GM21717 (cell line): ENCODE results near the gene CEP135.

Source experiments
- ATAC-seq: cut with Tn5 transposase; IDR thresholded peaks from one replicate; pipeline ENCODE4 v1.9.1; 2021; ENCODE audit warnings: mild to moderate bottlenecking, moderate library complexity; ENCODE audit not compliant: unreplicated experiment

Gene CEP135

GRCh38 chr4:56007154-56007553, 58.4 kb downstream of the CEP135 start:
- no peak for ATAC-seq

- ATAC-seq = no peak
Measured at GRCh38 chr4:56008206-56008605, 59.5 kb downstream of the CEP135 start.

- no peak for ATAC-seq
Measured at GRCh38 chr4:56026596-56026995, 77.9 kb downstream of the CEP135 start.

GRCh38 chr4:56028165-56028564, 79.4 kb downstream of the CEP135 start:
- ATAC-seq = no peak

GRCh38 chr4:56038487-56039162, 89.9 kb downstream of the CEP135 start:
- no peak for ATAC-seq

GRCh38 chr4:56040842-56041241, 92.1 kb downstream of the CEP135 start:
- ATAC-seq = no peak

- ATAC-seq = no peak
Measured at GRCh38 chr4:56042225-56042624, 93.5 kb downstream of the CEP135 start.

- ATAC-seq = no peak
Measured at GRCh38 chr4:56048383-56048701, 99.6 kb downstream of the CEP135 start.

- ATAC-seq = peak; percentile 97
Measured at GRCh38 chr4:56048702-56049431, 100.1 kb downstream of the CEP135 start.

GRCh38 chr4:56050625-56051024, 101.9 kb downstream of the CEP135 start:
- no peak for ATAC-seq

GRCh38 chr4:56051029-56051709, 102.4 kb downstream of the CEP135 start:
- no peak for ATAC-seq

GRCh38 chr4:56051710-56052075, 102.9 kb downstream of the CEP135 start:
- ATAC-seq = no peak

- no peak for ATAC-seq
Measured at GRCh38 chr4:56052481-56052880, 103.7 kb downstream of the CEP135 start.

GRCh38 chr4:56052966-56053365, 104.2 kb downstream of the CEP135 start:
- ATAC-seq = no peak

- no peak for ATAC-seq
Measured at GRCh38 chr4:56055027-56055977, 106.6 kb downstream of the CEP135 start.

GRCh38 chr4:56055991-56056390, 107.2 kb downstream of the CEP135 start:
- ATAC-seq = no peak

GRCh38 chr4:56058555-56058954, 109.8 kb downstream of the CEP135 start:
- no peak for ATAC-seq

- ATAC-seq = no peak
Measured at GRCh38 chr4:56060036-56060435, 111.3 kb downstream of the CEP135 start.

- no peak for ATAC-seq
Measured at GRCh38 chr4:56062106-56062505, 113.4 kb downstream of the CEP135 start.

- no peak for ATAC-seq
Measured at GRCh38 chr4:56062526-56063145, 113.9 kb downstream of the CEP135 start.

- no peak for ATAC-seq
Measured at GRCh38 chr4:56066493-56066892, 117.7 kb downstream of the CEP135 start.
